HG02678 (cell line): ENCODE data around the gene XBP1.
"Not testable (repeated sequence)": the region's sequence is repeated elsewhere in the genome, so short reads cannot be mapped to it uniquely, and the experiment has no call there.

Experiments
- ATAC-seq: cut with Tn5 transposase; IDR thresholded peaks from one replicate; pipeline ENCODE4 v1.9.1; 2021; ENCODE audit warnings: mild to moderate bottlenecking, moderate library complexity; ENCODE audit not compliant: unreplicated experiment

Gene XBP1

DNA sequence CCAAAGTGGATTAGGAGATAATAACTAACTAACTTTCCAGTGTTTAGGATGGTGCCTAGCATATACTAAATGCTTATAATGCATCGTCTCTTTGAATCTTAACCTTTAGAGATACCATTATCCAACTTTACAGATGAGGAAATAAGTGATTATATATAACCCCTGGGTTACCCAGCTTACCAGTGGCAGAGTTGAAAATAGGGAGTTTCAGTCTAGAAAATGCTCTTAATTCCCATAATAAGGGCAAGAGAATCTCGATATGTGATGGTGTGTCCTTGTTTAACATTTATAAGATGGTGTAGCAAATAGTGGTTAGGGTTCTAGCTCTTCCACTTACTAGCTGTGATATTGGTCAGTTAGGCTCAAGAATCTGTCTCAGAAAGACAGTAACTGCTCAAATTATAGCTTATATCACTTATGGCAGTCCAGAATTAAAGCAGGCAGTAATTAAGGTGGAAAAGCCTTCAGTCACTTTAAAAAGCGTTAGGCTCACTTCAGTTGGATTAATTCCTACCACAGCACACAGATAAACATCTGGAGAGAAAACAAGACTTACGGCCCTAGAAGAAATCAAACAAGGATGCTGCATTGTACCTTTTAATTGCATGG, 6.3 kb downstream of the XBP1 start:
- no peak for ATAC-seq

DNA sequence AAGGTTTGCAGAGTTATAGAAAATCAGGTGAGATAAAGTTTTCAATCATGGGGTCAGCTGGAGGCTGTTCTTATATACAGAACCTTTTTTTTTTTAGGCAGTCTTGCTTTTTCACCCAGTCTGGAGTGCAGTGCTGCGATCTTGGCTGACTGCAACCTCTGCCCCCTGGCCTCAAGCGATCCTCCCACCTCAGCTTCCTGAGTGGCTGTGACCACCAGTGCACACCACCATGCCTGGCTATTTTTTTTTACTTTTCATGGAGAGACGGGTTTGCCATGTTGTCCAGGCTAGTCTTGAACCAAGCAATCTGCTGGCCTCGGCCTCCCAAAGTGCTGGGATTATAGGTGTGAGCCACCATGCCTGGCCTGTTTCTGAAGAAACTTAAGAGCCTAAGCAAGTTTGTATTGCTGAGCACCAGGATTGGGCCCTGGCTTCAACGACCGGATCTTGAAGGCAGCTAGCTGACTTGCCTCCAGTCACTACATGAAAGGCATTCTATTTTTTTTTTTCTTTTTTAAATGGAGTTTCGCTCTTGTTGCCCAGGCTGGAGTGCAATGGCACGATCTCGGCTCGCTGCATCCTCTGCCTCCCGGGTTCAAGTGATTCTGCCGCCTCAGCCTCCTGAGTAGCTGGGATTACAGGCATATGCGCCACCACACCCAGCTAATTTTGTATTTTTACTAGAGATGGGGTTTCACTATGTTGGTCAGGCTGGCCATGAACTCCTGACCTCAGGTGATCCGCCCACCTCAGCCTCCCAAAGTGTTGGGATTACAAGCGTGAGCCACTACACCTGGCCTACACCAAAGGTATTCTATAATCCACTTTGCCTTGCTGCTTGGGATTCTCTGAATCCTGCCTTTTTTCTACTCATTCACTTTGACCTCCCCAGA, 7.6 kb downstream of the XBP1 start:
- peak; percentile 28 for ATAC-seq

DNA sequence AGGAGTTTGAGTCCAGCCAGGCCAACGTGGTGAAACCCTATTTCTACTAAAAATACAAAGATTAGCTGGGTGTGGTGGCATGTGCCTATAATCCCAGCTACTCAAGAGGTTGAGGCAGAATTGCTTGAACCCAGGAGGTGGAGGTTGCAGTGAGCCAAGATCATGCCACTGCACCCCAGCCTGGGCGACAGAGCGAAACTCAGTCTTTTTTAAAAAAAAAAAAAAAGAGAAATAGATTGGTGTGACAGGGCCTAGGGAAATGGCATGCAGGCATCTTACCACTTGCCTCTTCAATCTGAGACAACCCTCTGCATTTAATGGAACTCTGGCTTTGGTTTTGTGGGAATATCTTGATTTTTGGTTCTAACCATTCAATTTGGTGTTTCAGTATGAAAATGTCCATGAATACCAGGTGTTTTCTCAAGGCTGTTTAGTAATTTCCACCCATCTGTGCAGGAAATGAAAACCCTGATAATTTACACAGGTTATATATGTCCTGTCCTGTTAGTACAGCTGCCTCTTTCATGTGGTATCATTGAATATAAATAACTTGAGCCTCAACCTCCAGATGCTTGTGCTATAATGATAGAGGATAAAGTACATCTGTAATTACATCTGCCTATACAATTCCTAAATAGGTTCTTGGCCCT, 8.4 kb downstream of the XBP1 start:
- ATAC-seq: peak; percentile 68

DNA sequence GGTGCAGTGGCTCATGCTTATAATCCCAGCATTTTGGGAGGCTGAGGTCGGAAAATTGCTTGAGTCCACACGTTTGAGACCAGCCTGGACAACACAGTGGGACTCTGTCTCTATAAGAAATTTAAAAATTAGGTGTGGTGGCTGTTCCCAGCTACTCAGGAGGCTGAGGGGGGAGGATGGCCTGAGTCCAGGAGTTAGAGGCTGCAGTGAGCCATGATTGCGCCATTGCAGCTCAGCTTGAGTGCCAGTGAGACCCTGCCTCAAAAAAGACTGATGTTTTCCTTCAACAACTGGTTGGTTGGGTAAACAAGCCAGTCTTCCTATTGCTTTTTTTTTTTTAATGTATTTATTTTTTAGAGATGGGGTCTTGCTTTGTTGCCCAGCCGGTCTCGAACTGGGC, 9.2 kb downstream of the XBP1 start:
- no peak for ATAC-seq

DNA sequence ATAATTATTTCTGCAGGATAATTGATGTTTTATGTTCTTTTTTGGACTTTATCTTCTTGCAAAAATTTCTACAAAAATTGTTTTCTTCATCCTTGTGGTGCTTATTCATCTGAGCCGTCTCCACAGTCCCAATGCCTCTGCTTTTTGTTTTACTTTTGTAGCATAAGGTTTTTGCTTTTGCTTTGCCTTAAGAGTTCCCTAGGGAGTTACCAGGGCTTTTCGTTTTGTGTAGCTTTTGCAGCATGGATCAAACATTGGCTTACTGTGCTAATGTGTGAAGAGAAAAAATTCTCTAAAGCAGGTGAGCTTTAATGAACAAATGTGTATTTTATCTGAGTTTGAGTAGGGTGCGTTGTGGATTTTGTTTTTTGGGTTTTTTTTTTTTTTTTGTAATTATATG, 11.8 kb downstream of the XBP1 start:
- ATAC-seq: no peak

DNA sequence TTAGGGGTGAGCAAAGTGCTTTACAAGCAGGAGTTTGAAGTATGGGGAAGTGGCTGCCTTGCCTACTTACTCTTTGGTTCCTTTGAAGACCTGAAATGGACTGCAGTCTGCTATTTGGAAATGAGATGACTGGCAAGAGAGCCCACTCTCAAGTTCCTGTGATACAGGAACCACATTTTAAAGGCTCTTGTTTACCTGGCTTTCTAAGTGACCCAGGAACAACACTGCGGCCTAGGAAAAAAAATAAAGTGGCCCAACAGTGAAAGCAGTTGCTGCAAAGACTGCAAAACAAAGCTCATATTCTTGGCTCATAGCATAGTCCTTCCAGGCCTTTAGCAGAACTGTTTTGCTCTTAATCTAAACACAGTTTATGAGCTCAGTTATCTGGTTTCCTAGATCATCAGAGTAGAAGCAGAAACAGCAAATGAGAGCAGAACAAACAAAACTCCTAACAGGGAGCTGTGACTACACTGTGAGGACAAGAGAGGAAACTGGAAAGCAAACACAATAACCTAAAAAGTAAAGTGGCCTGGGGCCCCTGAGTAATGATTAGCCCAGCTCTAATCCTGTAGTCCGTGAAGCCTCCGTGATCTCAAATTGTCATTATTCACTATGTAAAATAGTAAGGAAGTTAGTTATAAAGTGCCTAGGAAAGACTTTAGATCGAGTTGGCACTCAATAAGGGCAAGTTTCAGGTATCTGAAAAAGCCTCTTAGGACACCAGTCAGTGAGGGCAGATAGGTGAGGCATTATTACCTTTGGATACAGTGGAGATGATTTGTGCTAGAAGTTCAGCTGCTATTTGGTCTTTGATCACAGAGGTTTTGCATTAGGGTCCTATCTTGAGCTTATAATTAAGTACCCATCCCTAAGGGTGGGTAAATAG, 16.3 kb downstream of the XBP1 start:
- no peak for ATAC-seq

DNA sequence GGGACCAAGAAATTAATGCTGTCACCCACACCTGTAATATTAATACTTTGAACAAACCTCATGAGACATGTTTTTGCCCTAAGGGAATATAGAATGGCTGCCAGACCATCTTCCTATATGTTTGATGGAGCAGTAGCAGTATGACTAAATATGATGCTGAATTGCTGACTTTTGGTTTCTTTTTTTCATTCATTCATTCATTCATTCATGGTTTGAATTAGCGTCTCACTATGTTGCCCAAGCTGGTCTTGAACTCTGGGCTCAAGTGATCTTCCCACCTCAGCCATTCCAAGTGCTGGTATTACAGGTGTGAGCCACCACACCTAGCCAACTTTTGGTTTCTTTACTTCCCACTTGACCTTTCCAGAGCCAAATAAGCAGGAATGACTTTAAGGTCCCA, 20.1 kb downstream of the XBP1 start:
- ATAC-seq: no peak

DNA sequence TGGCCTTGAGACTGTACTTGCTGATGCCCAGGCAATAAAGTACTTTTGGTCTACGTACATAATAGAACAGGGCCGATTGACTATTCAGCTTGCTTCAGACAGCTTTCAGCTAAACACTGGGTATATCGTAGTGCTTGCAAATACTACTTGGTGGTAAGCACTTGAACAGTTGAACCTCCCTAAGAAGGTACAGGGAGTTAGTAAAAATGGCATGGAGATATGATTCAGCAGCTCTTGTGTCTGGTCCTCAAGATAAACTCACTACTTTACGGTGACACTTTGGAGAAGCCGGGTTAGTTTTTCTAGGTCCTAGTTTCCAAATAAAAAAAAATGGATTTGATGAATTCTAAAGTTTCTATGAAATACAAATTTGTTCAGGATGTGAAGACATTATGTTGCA, 20.5 kb downstream of the XBP1 start:
- ATAC-seq: no peak

DNA sequence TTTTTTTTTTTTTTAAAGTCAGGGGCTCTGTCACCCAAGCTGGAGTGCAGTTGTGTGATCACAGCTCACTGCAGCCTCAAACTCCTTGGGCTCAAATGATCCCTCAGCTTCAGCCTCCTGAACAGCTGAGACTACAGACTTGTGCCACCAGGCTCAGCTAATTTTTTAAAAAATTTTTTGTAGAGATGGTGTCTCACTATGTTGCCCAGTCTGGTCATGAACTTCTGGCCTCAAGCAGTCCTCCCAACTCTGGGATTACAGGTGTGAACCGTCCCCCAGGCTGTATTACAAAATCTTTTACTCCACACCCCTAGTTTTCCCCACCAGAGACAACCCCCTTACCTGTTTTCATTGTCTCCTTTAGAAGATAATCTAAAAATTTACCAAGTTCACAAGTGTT, 26.0 kb downstream of the XBP1 start:
- ATAC-seq: no peak

DNA sequence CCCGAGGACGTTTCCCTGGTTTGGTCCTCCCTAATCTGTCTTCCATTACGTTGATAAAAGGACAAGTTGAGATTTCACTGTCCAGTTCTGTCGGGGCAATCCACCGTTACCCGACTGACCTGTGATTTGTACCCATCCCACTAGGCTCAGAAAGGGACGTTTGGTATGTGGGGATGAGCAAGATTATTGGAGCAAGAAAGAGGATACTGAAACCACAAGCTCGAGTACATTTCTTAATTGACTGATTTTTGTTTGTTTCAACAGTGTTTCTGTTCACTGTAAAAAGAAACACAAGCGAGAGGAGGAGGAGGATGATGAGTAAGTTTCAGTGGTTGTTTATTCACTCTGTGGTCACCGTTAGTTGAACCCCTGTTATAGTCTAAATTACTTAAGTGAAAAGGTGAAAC, 26.9 kb downstream of the XBP1 start:
- ATAC-seq: peak; percentile 22

DNA sequence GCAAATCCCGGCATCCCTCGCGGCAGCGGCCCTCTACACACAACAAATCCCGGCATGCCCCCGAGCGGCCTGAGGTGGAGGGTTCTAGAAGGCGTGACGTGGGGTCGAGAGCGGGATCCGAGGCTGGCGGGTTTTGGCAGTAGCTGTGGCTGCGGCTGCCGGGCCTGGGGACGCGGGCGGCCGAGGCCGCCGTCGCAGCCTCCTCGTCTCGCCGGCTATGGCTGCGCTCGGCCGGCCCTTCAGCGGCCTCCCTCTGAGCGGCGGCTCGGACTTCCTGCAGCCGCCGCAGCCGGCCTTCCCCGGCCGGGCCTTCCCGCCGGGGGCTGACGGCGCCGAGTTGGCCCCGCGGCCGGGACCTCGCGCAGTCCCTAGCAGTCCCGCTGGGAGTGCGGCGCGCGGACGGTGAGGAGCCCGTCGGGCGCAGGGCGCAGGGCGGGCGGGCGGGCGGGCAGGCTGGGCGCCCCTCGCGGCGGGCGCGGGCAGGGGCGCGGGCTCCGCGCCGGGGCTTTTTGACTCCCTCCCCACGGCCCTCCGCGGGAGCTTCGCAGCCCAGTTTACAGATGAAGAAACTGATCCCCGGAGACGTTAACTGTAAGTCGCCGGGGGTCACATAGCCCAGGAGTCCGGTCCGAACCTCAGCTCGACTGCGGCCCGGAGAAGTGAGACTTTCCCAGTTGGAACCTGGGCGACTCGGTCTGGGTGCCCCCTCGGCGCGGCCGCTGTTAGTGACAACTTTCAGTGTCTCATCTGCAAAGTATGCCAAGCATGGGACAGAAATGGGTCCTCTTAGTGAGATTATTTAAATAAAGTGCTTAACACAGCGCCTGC, 27.5 kb downstream of the XBP1 start, which contains the start of gene CCDC117:
Gene CCDC117, plus strand, starts transcription at position 63 of the 828 bp plus-strand sequence. Its CDS starts 155 bp downstream, at position 218.
- ATAC-seq: peak; percentile 92

DNA sequence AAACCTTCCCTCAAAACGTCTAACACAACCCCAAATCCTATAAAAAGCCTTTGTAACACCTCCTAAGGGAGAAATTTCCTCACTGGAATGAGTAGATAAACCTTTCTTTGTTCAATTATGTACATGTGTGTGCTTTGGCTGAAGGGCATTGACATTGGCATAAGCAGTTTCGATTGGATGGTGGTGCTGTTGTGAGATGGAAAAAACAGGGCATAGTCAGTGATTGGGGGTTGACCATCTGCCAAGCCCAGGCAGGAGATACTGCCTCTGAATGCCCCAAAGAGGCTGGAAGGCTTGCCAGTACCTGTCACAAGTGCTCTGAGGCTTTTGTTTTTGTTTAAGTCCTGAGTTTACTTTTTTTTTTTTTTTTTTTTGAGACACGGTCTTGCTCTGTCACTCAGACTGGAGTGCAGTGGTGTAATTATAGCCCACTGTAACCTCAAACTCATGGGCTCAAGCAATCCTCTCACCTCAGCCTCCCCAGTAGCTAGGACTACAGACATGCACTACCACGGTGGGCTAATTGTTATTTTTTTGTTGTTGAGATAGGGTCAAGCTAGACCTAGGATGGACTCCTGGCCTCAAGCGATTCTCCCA, 29.1 kb downstream of the XBP1 start:
- no peak for ATAC-seq

DNA sequence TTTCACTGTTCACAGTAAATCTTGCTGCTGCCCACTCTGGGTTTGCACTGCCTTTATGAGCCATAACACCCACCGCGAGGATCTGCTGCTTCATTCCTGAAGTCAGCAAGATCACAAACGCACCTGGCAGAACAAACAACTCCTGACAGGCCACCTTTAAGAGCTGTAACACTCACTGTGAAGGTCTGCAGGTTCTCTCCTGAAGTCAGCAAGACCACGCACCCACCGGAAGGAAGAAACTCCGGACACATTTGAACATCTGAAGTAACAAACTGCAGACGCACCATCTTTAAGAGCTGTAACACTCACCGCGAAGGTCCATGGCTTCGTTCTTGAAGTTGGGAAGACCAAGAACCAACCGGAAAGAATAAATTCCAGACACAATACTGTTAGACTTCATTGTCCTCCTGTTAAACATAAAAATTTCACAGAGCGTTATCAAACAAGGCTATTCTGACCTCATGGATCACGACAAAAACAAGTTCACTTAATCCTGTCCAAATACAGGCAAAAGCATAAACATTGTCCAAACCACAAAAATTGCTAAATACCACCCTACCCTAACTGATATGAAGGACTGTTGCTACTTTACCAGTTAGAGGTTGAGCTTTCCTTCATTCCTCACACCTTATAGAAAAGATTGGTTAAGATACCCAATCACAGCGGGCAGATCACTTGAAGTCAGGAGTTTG, 30.8 kb downstream of the XBP1 start:
- ATAC-seq: no peak

DNA sequence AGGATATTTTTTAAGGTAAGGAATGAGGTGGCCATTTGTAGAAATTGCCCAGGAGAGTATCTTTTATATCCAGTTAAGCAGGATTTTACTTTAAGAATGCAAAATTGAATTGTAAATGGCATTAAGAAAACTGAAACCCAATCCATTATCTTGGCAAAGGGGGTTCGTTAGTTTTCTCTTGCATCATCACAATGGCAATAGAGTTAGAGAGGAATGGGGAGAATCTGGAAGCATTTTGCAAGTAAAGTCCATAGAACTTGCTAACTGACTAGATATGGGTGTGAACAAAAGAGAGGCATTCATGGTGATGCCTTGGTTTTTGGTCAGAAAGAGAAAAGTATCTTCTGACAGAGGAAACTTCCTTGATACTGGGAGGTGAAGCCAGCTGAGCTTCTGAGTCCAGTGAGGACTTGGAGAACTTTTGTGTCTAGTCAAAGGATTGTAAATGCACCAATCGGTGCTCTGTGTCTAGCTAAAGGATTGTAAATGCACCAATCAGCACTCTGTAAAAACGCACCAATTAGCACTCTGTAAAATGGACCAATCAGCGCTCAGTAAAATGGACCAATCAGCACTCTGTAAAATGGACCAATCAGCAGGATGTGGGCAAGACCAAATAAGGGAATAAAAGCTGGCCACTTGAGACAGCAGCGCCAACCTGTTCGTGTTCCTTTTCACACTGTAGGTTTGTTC, 31.5 kb downstream of the XBP1 start:
- ATAC-seq: no peak

DNA sequence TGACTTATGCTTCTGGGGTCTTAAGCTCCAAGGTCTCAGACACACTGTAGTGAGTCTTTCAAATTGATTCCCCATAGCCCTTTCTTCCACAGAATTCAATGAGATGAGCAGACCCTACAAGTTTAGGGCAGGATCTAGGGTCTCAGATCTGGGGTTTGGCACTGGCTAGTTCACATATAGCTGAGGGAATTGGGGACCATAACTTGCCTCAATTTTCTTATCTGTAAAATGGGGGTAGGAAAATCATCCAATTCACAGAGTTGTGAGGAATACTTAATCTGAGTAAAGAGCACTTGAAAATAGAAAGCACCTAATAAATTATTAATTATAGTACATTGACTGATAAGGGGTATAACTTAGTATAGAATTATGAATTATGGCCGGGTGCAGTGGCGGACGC, 33.7 kb downstream of the XBP1 start:
- ATAC-seq: no peak

DNA sequence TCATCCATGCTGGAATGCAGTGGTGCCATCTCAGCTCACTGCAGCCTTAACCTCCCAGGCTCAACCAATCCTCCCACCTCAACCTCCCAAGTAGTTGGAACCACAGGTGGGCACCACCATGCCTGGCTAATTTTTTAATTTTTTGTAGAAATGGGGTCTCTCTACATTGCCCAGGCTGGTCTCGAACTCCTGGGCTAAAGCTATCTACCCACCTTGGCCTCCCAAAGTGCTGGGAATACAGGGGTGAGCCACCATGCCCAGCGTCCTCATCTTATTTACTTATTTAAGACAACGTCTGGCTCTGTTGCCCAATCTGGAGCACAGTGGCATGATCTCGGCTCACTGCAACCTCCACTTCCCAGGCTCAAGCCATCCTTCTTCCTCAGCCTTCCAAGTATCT, 38.4 kb downstream of the XBP1 start:
- ATAC-seq: not testable (repeated sequence)

DNA sequence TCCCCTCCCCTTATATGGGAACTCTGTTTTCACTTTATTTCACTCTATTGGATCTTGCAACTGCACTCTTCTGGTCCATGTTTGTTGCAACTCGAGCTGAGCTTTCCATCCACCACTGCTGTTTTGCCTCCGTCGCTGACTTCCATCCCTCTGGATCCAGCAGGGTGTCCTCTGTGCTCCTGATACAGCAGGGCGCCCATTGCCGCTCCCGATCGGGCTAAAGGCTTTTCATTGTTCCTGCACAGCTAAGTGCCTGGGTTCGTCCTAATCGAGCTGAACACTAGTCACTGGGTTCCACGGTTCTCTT, 39.0 kb downstream of the XBP1 start:
- ATAC-seq: no peak

DNA sequence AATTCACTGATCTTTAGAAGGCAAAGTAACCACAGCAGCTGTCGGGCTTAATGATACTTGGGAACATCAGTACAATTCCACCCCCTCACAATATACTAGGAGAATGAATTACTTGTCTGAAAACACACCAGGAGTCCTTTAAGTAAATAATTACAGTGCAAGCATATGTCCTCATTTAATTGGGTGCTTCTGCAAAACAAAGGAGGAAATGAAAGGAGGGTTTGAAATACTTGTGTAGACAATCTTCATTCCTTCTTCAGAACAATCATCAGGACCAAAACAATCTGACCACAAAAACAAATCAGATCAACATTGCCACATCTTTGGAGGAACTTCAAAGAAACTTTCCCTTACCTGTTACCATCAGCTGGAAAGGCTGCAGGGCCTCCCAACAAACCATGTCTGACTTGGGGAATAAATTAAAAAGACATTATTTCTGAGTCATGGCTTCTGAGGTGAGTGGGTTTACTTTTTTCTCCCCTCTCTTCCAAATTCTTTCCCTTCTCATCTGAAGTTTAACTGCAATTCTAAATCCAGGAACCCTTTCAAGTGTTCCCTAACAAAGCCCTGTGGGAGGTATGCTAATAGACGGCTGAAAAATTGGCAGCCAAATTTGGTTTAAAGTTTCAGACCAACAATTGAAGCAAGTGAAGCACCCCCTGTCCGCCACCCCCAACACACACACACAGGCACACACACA, 40.4 kb downstream of the XBP1 start:
- ATAC-seq: no peak
